Effector memory CD8-positive, alpha-beta T cell (primary cell): ENCODE results near the gene LRRC23.
"Not testable (repeated sequence)": the region's sequence is repeated elsewhere in the genome, so short reads cannot be mapped to it uniquely, and the experiment has no call there.

Source experiments
- ATAC-seq: fragments of 150-1000 bp; cut with Tn5 transposase; replicated peaks from 2 replicates; pipeline ENCODE4 v1.10.0; 2021; ENCODE audit warnings: mild to moderate bottlenecking, moderate library complexity
- DNase-seq, 3 experiments: peaks; one replicate each; pipeline ENCODE4 v3.0.0; 2021
- H3K27ac Mint-ChIP-seq, 2 donors: one replicate each; pipeline ENCODE4 v1.8.0; 2022; ENCODE audit warnings: mild to moderate bottlenecking in 2 of 2, mixed read lengths in 2 of 2, moderate library complexity in 2 of 2
- H3K27me3 Mint-ChIP-seq, 2 donors: one replicate each; pipeline ENCODE4 v1.8.0; 2022; ENCODE audit warnings: mixed read lengths in 2 of 2
- H3K36me3 Mint-ChIP-seq: one replicate; pipeline ENCODE4 v1.8.0; 2022; ENCODE audit warnings: mild to moderate bottlenecking, moderate library complexity, mixed read lengths; ENCODE audit not compliant: insufficient read depth
- H3K4me1 Mint-ChIP-seq, 2 donors: one replicate each; pipeline ENCODE4 v1.8.0; 2022; ENCODE audit warnings: low read depth in 2 of 2, mixed read lengths in 2 of 2
- H3K4me3 Mint-ChIP-seq, 2 donors: one replicate each; pipeline ENCODE4 v1.8.0; 2022; ENCODE audit warnings: mild to moderate bottlenecking in 2 of 2, mixed read lengths in 2 of 2, moderate library complexity in 2 of 2
- H3K9me3 Mint-ChIP-seq, 2 donors: one replicate each; pipeline ENCODE4 v1.8.0; 2022; ENCODE audit warnings: mixed read lengths in 2 of 2

The LRRC23 gene

DNA sequence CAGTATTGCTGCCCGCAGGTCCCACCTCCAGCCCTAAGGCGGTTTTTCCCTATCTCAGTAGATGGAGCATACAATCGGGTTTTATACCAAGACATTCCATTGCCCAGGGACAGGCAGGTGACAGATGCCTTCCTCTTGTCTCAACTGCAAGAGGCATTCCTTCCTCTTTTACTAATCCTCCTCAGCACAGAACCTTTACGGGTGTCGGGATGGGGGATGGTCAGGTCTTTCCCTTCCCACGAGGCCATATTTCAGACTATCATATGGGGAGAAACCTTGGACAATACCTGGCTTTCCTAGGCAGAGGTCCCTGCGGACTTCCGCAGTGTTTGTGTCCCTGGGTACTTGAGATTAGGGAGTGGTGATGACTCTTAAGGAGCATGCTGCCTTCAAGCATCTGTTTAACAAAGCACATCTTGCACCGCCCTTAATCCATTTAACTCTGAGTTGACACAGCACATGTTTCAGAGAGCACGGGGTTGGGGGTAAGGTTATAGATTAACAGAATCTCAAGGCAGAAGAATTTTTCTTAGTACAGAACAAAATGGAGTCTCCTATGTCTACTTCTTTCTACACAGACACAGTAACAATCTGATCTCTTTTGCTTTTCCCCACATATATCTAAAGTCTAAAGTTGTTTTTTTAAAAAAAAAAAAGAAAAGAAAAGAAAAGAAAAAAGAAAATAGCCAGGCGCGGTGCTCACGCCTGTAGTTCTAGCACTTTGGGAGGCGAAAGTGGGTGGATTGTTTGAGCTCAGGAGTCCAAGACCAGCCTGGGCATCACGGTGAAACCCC, 18.2 kb upstream of the LRRC23 start:
- H3K27me3 Mint-ChIP-seq, H3K9me3 Mint-ChIP-seq, DNase-seq, H3K36me3 Mint-ChIP-seq, H3K4me3 Mint-ChIP-seq, ATAC-seq, H3K27ac Mint-ChIP-seq, H3K4me1 Mint-ChIP-seq: not testable (repeated sequence)

DNA sequence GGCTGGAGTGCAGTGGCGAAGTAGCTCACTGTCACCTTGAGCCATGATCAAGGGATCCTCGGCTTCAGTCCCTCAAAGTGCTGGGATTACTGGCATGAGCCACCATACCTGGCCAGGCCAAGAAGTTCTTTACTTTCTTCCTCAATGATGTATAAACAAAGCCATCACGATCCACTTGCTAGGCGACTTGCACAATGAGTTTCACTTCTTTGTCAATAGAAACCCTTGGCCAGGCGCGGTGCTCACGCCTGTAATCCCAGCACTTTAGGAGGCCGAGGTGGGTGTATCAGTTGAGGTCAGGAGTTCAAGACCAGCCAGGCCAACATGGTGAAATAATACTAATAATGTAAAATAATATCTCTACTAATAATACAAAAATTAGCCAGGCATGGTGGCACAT, 17.2 kb upstream of the LRRC23 start:
- Mint-ChIP-seq H3K9me3 (no peaks in the 10 kb centered on the region), H3K27ac (no peak overlapping the region), H3K4me3 (no peak overlapping the region), H3K36me3 (no peaks in the 10 kb centered on the region), H3K27me3 (no peaks in the 10 kb centered on the region), H3K4me1 (peaks cover 0 to 11% of the 10 kb centered on the region in 2 donors)
- DNase-seq (no peak), ATAC-seq (no peak)

DNA sequence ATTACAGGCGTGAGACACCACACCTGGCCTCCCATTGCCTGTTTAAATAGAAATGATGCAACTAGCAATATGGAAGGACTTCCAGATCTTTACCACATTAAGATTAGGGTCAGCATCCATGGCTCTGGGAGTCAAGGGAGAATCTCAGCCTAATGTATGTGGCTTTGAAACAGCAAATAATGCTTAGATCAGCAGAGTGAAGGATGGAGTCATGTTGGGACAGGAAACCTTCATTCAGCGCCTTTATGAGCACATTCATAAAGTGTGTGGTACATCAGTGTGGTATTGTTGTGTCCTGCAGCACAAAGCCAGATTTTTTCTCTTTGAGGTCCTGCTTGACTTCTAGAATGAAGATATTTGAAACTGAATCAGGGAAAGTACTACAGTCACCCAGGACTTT, 16.3 kb upstream of the LRRC23 start:
- Mint-ChIP-seq H3K27me3 (no peaks in the 10 kb centered on the region), H3K27ac (no peak overlapping the region), H3K4me1 (peaks cover 0 to 11% of the 10 kb centered on the region in 2 donors), H3K4me3 (no peak overlapping the region), H3K36me3 (no peaks in the 10 kb centered on the region), H3K9me3 (no peaks in the 10 kb centered on the region)
- DNase-seq (no peak), ATAC-seq (no peak)

DNA sequence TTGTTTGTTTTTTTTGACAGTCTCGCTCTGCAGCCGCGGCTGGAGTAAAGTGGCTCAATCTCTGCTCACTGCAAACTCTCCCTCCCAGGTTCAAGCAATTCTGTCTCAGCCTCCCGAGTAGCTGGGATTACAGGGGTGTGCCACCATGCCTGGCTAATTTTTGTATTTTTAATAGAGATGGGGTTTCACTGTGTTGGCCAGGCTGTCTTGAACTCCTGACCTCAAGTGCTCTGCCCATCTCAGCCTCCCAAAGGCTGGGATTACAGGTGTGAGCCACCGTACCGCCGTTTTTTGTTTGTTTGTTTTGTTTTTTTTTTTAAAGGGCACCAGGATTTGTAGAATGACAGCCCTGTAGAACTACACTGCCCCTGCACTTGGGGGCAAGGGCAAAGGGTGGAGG, 15.8 kb upstream of the LRRC23 start:
- H3K4me1 Mint-ChIP-seq, result peaks cover 0 to 11% of the 10 kb centered on the region in 2 donors
- H3K4me3 Mint-ChIP-seq, H3K36me3 Mint-ChIP-seq, H3K9me3 Mint-ChIP-seq, H3K27me3 Mint-ChIP-seq, H3K27ac Mint-ChIP-seq, ATAC-seq, DNase-seq: not testable (repeated sequence)

DNA sequence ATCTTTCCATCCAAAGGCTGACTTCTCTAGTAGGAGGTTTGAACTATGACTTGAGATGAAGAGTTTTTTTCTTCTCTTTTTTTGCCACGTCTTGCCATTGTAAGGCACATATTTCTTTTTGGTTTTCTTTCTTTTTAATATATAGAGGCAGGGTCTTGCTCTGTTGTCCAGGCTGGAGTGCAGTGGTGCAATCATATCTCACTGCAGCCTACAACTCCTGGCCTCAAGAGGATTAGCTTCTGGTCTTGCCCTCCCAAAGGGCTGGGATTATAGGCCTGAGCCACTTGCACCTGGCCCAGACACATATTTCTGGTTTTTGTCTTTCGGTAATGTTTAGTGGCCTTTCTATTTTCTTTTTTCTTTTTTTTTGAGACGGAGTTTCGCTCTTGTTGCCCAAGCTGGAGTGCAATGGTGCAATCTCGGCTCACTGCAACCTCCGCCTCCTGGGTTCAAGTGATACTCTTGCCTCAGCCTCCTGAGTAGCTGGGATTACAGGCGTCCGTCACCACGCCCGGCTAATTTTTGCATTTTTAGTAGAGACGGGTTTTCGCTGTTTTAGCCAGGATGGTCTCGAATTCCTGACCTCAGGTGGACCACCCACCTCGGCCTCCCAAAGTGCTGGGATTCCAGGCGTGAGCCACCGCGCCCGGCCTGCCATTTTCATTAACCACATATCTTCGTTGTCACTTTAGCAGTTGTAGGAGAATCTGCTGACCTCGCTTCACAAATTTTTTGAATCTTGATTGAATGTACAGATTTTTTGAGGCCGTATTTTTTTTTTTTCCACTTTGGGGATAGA, 14.6 kb upstream of the LRRC23 start:
- peak overlapping the region in 1 of 2 donors; percentile 96 for H3K27ac Mint-ChIP-seq
- peak overlapping the region; percentile 80 to 89 for H3K4me3 Mint-ChIP-seq
- ATAC-seq, H3K36me3 Mint-ChIP-seq, H3K27me3 Mint-ChIP-seq, H3K9me3 Mint-ChIP-seq, DNase-seq: not testable (repeated sequence)
- H3K4me1 Mint-ChIP-seq, result peaks cover 0 to 11% of the 10 kb centered on the region in 2 donors

DNA sequence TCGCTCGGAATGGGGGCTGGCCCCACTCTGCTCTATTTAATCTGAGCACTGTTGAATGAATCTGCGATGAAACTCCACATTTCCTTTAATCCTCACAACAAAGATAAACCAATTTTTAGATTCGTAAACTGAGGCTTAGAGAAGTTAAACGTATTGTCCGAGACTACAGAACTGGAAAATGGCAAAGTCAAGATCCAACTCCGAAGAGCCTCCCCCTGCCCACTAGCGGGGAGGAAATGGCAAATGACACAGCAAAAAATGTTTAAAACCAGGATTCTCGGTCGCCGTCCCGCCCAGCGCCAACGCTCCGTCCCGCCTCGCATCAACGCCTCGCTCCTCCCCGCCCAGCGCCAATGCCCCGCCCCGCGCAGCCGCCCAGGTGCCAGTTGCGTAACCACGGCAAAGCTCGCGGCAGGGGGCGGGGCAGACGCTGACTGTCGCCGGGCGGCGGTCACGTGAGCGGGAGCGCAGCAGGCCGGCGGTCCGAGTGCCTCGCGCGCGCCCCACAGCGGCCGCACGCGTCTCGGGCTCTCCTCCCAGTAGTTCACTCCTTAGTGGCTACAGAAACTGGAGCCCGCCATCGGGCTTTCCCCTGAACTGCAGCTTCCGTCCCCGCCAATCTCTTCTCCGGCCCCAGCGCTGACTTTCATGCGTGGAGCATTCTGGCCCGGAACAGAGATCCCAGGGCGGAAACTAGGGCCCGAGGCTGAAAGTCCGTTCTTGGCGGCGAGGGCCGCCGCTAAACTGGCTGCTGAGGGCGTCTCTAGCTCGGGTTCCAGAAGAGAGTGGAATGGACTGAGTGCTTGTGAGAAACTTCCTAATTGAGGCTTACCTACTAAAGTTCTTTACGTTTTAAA, 13.6 kb upstream of the LRRC23 start:
- Mint-ChIP-seq H3K9me3 (no peaks in the 10 kb centered on the region), H3K36me3 (no peaks in the 10 kb centered on the region), H3K27me3 (no peaks in the 10 kb centered on the region), H3K4me1 (peaks cover 0 to 11% of the 10 kb centered on the region in 2 donors), H3K27ac (peak overlapping the region; percentile 94 to 96), H3K4me3 (peak overlapping the region; percentile 80 to 89)
- ATAC-seq (peak; percentile 95), DNase-seq (peak; percentile 97 to 99 (median 99))

DNA sequence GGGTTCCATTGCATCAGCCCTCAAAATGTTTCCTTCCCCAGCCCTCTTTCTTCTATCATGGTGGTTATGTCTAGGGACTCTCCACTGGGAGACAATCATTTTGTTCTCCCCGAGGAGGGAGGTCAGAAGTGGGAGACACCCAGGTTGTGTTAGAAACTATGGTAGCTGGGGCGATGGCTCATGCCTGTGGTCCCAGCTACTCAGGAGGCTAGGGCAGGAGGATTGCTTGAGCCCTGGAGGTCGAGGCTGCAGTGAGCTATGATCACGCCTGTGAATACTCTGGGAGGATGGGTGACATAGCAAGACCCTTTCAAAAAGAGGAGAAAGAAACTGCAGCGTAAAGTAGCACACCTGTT, 13.0 kb upstream of the LRRC23 start:
- H3K4me1 Mint-ChIP-seq, result peaks cover 0 to 11% of the 10 kb centered on the region in 2 donors
- no peaks in the 10 kb centered on the region for H3K9me3 Mint-ChIP-seq
- DNase-seq (no peak), ATAC-seq (no peak)
- H3K27me3 Mint-ChIP-seq, result no peaks in the 10 kb centered on the region
- H3K27ac Mint-ChIP-seq, result peak overlapping the region; percentile 94 to 96
- no peaks in the 10 kb centered on the region for H3K36me3 Mint-ChIP-seq
- H3K4me3 Mint-ChIP-seq, result peak overlapping the region; percentile 80 to 89

DNA sequence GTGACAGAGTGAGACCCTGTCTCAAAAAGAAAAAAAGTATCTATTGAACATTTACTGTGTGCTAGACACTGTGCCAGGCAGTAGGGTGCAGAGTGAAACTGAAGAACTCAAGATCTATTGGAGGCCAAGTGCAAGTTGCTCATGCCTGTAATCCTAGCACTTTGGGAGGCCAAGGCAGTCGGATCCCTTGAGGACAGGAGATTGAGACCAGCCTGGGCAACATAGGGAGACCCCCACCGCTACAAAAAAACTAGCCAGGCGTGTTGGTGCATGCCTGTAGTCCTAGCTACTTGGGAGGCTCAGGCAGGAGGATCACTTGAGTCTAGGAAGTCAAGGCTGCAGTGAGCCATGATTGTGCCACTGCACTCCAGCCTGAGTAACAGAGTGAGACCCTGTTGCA, 11.9 kb upstream of the LRRC23 start:
- not testable (repeated sequence) for H3K9me3 Mint-ChIP-seq, H3K36me3 Mint-ChIP-seq, DNase-seq, ATAC-seq, H3K27me3 Mint-ChIP-seq
- Mint-ChIP-seq H3K4me3 (peak overlapping the region in 1 of 2 donors; percentile 80), H3K27ac (peak overlapping the region in 1 of 2 donors; percentile 96), H3K4me1 (peaks cover 0 to 11% of the 10 kb centered on the region in 2 donors)

DNA sequence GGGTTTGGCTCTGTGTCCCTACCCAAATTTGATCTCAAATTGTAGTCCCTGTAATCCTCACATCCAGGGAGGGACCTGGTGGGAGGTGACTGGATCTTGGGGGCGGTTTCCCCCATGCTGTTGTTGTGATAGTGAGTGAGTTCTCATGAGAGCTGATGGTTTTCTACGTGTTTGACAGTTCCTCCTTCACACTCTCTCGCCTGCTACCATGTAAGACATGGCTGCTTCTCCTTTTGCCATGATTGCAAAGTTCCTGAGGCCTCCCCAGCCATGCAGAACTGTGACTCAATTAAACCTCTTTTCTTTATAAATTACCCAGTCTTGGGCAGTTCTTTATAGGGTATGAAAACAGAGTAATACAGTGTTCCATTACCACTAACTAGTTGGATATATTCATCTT, 10.3 kb upstream of the LRRC23 start:
- DNase-seq (no peak), ATAC-seq (no peak)
- Mint-ChIP-seq H3K27ac (no peak overlapping the region), H3K36me3 (no peaks in the 10 kb centered on the region), H3K4me3 (no peak overlapping the region), H3K9me3 (no peaks in the 10 kb centered on the region), H3K27me3 (no peaks in the 10 kb centered on the region), H3K4me1 (peaks cover 0 to 11% of the 10 kb centered on the region in 2 donors)

DNA sequence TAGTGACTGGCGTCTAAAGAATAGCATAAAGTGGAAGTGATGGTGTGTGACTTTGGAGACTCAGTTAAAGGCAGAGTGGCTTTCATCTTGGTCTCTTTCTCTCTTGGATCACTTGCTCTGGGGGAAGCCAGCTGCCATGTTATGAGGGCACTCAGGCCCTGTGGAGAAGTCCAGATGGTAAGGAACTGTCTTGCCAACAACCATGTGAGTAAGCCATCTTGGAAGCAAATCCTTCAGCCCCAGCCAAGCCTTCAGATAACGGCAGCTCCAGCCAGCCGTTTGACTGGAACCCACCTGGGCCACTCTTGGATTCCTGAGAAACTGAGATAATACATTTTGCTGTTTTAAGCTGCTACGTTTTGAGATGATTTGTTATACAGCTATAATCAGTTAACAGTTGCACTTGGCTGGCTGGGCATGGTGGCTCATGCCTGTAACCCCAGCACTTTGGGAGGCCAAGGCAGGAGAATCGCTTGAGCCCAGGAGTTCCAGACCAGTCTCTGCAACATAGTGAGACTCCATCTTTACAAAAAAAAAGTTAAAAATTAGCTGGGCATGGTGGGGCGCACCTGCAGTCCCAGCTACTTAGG, 7.7 kb upstream of the LRRC23 start:
- DNase-seq (no peak), ATAC-seq (no peak)
- H3K27me3 Mint-ChIP-seq, result no peaks in the 10 kb centered on the region
- no peaks in the 10 kb centered on the region for H3K4me1 Mint-ChIP-seq
- no peaks in the 10 kb centered on the region for H3K9me3 Mint-ChIP-seq
- H3K4me3 Mint-ChIP-seq, result no peak overlapping the region
- no peak overlapping the region for H3K27ac Mint-ChIP-seq
- no peaks in the 10 kb centered on the region for H3K36me3 Mint-ChIP-seq

DNA sequence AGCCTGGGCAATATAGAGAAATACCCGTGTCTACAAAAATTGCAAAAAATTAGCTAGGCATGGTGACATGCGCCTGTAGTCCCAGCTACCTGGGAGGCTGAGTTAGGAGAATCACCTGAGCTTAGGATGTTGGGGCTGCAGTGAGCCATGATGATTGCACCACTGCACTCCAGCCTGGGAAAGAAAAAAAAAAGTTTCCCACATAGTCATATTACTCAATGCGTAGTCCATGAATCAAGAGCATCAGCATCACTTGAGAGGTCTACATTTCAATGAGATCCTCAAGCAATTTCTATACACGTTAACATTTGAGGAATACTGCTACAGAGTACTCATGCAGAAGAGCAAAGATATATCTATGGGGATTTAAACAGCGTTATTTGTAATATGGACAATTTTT, 5.2 kb upstream of the LRRC23 start:
- Mint-ChIP-seq H3K27me3 (no peaks in the 10 kb centered on the region), H3K4me1 (peaks cover 0 to 4% of the 10 kb centered on the region in 2 donors), H3K36me3 (no peaks in the 10 kb centered on the region), H3K4me3 (no peak overlapping the region), H3K27ac (no peak overlapping the region), H3K9me3 (no peaks in the 10 kb centered on the region)
- DNase-seq (no peak), ATAC-seq (no peak)

DNA sequence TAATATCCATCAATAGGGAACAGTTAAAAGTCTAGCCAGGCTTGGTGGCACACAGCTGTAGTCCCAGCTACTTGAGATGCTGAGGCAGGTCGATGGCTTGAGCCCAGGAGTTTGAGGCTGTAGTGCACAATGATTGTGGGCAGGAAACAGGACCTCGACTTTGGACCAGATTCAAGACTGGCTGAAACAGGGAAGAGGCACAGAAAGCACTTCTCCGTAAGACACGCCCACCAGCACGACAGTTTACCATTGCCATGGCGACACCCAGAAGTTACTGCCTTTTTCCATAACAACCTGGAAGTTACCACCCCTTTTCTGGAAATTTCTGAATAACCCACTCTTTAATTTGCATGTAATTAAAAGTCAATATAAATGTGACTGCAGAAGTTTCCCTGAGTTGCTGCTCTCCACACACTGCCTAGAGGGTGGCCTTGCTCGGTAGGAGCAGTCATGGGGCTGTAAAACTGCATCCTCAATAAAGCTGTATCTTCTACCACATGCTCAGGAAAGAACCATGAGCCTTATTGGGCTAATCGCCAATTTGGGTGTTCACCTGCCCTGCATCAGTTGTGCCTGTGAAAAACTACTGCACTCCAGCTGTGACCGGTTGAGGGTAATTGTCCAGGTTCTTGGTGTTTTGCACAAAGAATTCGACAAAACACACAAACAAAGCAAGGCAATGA, 4.6 kb upstream of the LRRC23 start:
- no peaks in the 10 kb centered on the region for H3K36me3 Mint-ChIP-seq
- ATAC-seq, result no peak
- H3K4me3 Mint-ChIP-seq, result no peak overlapping the region
- H3K27ac Mint-ChIP-seq, result no peak overlapping the region
- no peaks in the 10 kb centered on the region for H3K9me3 Mint-ChIP-seq
- H3K4me1 Mint-ChIP-seq, result peaks cover 0 to 4% of the 10 kb centered on the region in 2 donors
- H3K27me3 Mint-ChIP-seq, result no peaks in the 10 kb centered on the region
- no peak for DNase-seq
